SH-SY5Y (cell line): ENCODE results near the gene DNAJC7.

Experiments used
- GATA2 ChIP-seq: IDR thresholded peaks from 2 replicates; pipeline ENCODE4 v1.6.1; 2011; ENCODE audit warnings: mild to moderate bottlenecking, low read depth, low read length
- GATA3 ChIP-seq: IDR thresholded peaks from 2 replicates; pipeline ENCODE4 v1.6.1; 2011; ENCODE audit warnings: low read depth, mild to moderate bottlenecking, low read length, moderate library complexity

DNA sequence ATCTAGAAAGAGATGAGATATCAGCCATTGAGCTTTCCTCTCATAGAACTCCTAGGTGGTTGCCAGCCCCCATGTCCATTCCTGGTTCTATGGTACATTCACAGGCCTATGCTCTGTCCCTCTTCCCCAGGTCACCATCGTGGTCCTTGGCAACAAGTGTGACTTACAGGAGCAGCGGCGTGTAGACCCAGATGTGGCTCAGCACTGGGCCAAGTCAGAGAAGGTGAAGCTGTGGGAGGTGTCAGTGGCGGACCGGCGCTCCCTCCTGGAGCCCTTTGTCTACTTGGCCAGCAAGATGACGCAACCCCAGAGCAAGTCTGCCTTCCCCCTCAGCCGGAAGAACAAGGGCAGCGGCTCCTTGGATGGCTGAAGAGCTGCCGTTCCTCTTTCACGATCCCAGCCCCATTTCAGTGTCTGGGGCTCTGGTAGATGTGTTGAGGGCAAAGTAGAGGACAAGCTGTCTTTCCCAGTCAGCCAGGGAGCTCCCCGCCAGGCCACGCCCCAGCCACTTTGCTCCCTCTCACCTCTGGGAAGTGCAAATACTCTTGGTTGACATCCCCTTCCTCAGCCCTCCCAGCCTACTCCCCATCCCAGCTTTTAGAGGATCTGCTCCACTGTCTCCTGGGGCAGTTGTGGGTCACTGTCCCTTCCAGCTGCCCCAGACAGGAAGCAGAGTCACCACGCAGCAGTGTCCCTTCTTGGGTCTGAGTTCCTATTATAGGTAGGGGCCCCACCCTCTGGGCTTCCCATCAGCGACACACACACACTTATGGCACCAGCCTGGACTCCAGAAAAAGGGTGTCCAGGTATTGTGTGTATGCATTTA, 6.5 kb upstream of the DNAJC7 start:
- TF ChIP-seq GATA3 (no peak), GATA2 (no peak)
